K562 (cell line): ENCODE data around the gene CD22. TPM values are rescaled to one million over a fixed set of nuclear protein-coding genes. Genes with fewer than 3 reads are reported as not detected.

ENCODE experiments used
- ADNP ChIP-seq: fragments of 200-800 bp; sonication (Bioruptor generic); IDR thresholded peaks from 2 replicates; pipeline ENCODE4 v1.6.1; 2016; ENCODE audit warnings: missing genetic modification characterization, missing compliant biosample characterization
- BCOR ChIP-seq: fragments of 450-650 bp; IDR thresholded peaks from 2 replicates; pipeline ENCODE4 v1.6.1; 2016
- CBX5 ChIP-seq: IDR thresholded peaks from 2 replicates; pipeline ENCODE4 v1.6.1; 2014; ENCODE audit warnings: low read depth, borderline replicate concordance
- CTCF ChIP-seq, 3 experiments: IDR thresholded peaks in 2 of 3; conservative IDR thresholded peaks in 1 of 3; 2 replicates each; pipeline ENCODE4 v1.5.1; 2011 to 2012; ENCODE audit warnings: low read length in 3 of 3, mild to moderate bottlenecking in 3 of 3, control low read depth in 2 of 3, improper control_type of control experiment in 1 of 3, inconsistent platforms in 1 of 3, low read depth in 1 of 3, mixed read lengths in 1 of 3, moderate library complexity in 1 of 3; ENCODE audit not compliant: insufficient read depth in 2 of 3
- KDM1A ChIP-seq, 2 experiments: fragments of 450-650 bp; IDR thresholded peaks; 2 replicates each; pipeline ENCODE4 v1.6.1; 2016; ENCODE audit warnings: mild to moderate bottlenecking in 2 of 2
- MAFG ChIP-seq: fragments of 450-650 bp; conservative IDR thresholded peaks from 2 replicates; pipeline ENCODE4 v1.6.1; 2016; ENCODE audit warnings: missing genetic modification characterization, missing compliant biosample characterization
- MBD1 ChIP-seq: fragments of 250-450 bp; sonication (Bioruptor Pico); IDR thresholded peaks from 2 replicates; pipeline ENCODE4 v1.8.0; 2022; ENCODE audit warnings: inconsistent platforms
- MYC ChIP-seq, 2 experiments: fragments of 250-450 bp in 1 of 2; sonication (Bioruptor Pico) in 1 of 2; IDR thresholded peaks; 2 replicates each; pipeline versions ENCODE4 v1.5.1 to v1.6.1; 2012 to 2021; ENCODE audit warnings: low read depth in 2 of 2, borderline replicate concordance in 1 of 2, improper control_type of control experiment in 1 of 2, low read length in 1 of 2, mild to moderate bottlenecking in 1 of 2, moderate library complexity in 1 of 2
- NR2F6 ChIP-seq: fragments of 450-650 bp; formaldehyde crosslinking; IDR thresholded peaks from 2 replicates; pipeline ENCODE4 v1.4.0; 2020; ENCODE audit warnings: mild to moderate bottlenecking
- POLR3G ChIP-seq: IDR thresholded peaks from 2 replicates; pipeline ENCODE4 v1.6.1; 2011; ENCODE audit not compliant: insufficient read length, insufficient replicate concordance; ENCODE audit errors: extremely low read depth
- RCOR1 ChIP-seq, 2 experiments: IDR thresholded peaks; 2 replicates each; pipeline ENCODE4 v1.6.1; 2012; ENCODE audit warnings: low read depth in 2 of 2, low read length in 2 of 2, borderline replicate concordance in 1 of 2, improper control_type of control experiment in 1 of 2
- REST ChIP-seq, 2 experiments: fragments of 450-650 bp; formaldehyde crosslinking in 1 of 2; IDR thresholded peaks; 2 replicates each; pipeline versions ENCODE4 v1.4.0 to v1.6.1; 2014 to 2020; ENCODE audit warnings: mild to moderate bottlenecking in 2 of 2, borderline replicate concordance in 1 of 2, low read depth in 1 of 2
- SMC3 ChIP-seq: conservative IDR thresholded peaks from 2 replicates; pipeline ENCODE4 v1.6.1; 2011; ENCODE audit warnings: low read depth, low read length, improper control_type of control experiment; ENCODE audit not compliant: insufficient read depth
- polyA plus RNA-seq, 8 experiments: library from polyadenylated mRNA; depleted of rRNA in 4 of 8; stranded (reverse) in 5 of 8; unstranded in 3 of 8; fragments of >200 nt; fragmentation: Nextera tagmentation in 2 of 8; fragmentation: Illumina TruSeq in 1 of 8; extraction: Ambion mirVana in 2 of 8; extraction: Trizol in 1 of 8; gene quantifications; 2 replicates each; pipeline versions ENCODE4 v1.2.1 to v1.2.3, GENCODE V29; 2011 to 2014; ENCODE audit warnings: inconsistent platforms in 1 of 8, missing spikeins in 1 of 8
- total RNA-seq, 7 experiments: library from RNA; depleted of rRNA in 6 of 7; stranded (reverse); fragments of >200 nt in 6 of 7; fragmentation: Illumina TruSeq in 2 of 7; extraction: Trizol in 2 of 7; gene quantifications; 2 replicates each; pipeline versions ENCODE4 v1.2.1 to v1.2.3, GENCODE V29; 2011 to 2021; ENCODE audit warnings: low replicate concordance in 1 of 7
- TF ChIP-seq, protein P1 (sequence below): IDR thresholded peaks from 2 replicates; pipeline ENCODE4 v1.6.1; 2016; ENCODE audit warnings: missing genetic modification characterization, missing compliant biosample characterization

The CD22 gene
- total and polyA plus RNA-seq, 9 of the 15 experiments (the other 6 are each of a cell fraction or from before 2014, with no cell fraction given) = 0.29 to 5.0 (median 3.5) TPM

DNA sequence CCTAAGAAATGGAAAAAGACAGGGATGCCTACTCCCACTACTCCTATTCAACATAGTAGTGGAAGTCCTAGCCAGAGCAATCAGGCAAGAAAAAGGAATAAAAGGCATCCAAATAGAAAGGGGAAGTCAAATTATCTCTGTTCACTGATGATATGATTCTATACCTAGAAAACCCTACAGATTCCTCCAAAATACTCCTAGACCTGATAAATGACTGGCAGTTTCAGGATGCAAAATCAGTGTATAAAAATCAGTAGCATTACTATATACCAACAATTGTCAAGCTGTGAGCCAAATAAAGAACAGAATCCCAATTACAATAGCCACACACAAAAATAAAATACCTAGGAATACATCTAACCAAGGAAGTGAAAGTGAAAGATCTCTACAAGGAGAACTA is 40.5 kb downstream of the CD22 start (continued):
- TF ChIP-seq KDM1A (IDR thresholded peaks at IDR 0.05) = peak; percentile 54 to 68; a peak in 3 of 4 replicates
- TF ChIP-seq, protein P1, sequence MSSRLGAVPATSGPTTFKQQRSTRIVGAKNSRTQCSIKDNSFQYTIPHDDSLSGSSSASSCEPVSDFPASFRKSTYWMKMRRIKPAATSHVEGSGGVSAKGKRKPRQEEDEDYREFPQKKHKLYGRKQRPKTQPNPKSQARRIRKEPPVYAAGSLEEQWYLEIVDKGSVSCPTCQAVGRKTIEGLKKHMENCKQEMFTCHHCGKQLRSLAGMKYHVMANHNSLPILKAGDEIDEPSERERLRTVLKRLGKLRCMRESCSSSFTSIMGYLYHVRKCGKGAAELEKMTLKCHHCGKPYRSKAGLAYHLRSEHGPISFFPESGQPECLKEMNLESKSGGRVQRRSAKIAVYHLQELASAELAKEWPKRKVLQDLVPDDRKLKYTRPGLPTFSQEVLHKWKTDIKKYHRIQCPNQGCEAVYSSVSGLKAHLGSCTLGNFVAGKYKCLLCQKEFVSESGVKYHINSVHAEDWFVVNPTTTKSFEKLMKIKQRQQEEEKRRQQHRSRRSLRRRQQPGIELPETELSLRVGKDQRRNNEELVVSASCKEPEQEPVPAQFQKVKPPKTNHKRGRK (tag) = no peak
- TF ChIP-seq ADNP (tag) = 0 out of 2 replicates have a peak, but pooled peaks have one; percentile 22
- TF ChIP-seq SMC3 = no peak
- peak in 1 of 2 experiments; percentile 67; a peak in 2 of 4 replicates for TF ChIP-seq RCOR1 (IDR thresholded peaks at IDR 0.05; ENCODE audit: borderline replicate concordance in 1 of 2, low read depth in 2 of 2, low read length in 2 of 2)
- TF ChIP-seq REST (IDR thresholded peaks at IDR 0.05; ENCODE audit: borderline replicate concordance) = no peak
- no peak for TF ChIP-seq REST (CRISPR knock-in tag; IDR thresholded peaks at IDR 0.05; ENCODE audit: low read depth)
- no peak for TF ChIP-seq CBX5
- TF ChIP-seq BCOR = no peak
- no peak for TF ChIP-seq MYC (IDR thresholded peaks at IDR 0.05; ENCODE audit: low read depth, low read length)
- no peak for TF ChIP-seq MYC (CRISPR knock-in tag; IDR thresholded peaks at IDR 0.05; ENCODE audit: borderline replicate concordance, low read depth)
- TF ChIP-seq CTCF (IDR thresholded peaks at IDR 0.05 in 2 of 3, conservative IDR thresholded peaks at IDR 0.05 in 1 of 3; ENCODE audit: insufficient read depth in 2 of 3, low read depth in 1 of 3, low read length in 3 of 3) = no peak
- TF ChIP-seq MBD1 = no peak
- TF ChIP-seq MAFG = 0 out of 2 replicates have a peak, but pooled peaks have one; percentile 10
- TF ChIP-seq POLR3G = no peak
- TF ChIP-seq NR2F6 (CRISPR knock-in tag) = no peak
